Left ventricle myocardium inferior (tissue), 1 donor: ENCODE results near the gene LMO1. TPM values are rescaled to one million over a fixed set of nuclear protein-coding genes. Genes with fewer than 3 reads are reported as not detected.
A peak's percentile ranks its signal among the peaks of the same experiment; 100 is the strongest.

Experiments used
- DNase-seq: peaks from one replicate; pipeline ENCODE4 v3.0.0-alpha.2; 2020
- H3K27ac ChIP-seq: fragments of 200-600 bp; replicated peaks from 2 replicates; pipeline ENCODE4 v1.8.0; 2021
- H3K27me3 ChIP-seq: fragments of 200-600 bp; 2 replicates; pipeline ENCODE4 v1.8.0; 2021; ENCODE audit warnings: low read depth
- H3K36me3 ChIP-seq: fragments of 200-600 bp; 2 replicates; pipeline ENCODE4 v1.8.0; 2021
- H3K4me1 ChIP-seq: fragments of 200-600 bp; 2 replicates; pipeline ENCODE4 v1.8.0; 2021
- H3K4me3 ChIP-seq: fragments of 200-600 bp; 2 replicates; pipeline ENCODE4 v1.8.0; 2021; ENCODE audit warnings: mild to moderate bottlenecking, moderate library complexity
- H3K9me3 ChIP-seq: fragments of 200-600 bp; replicated peaks from 2 replicates; pipeline ENCODE4 v1.8.0; 2021
- CTCF ChIP-seq: fragments of 200-600 bp; IDR thresholded peaks from 2 replicates; pipeline ENCODE4 v1.8.0; 2021; ENCODE audit warnings: antibody characterized with exemption, mild to moderate bottlenecking, borderline replicate concordance
- intact Hi-C: fragments of 100-400 bp; cut with micrococcal nuclease; formaldehyde crosslinking; loops from one replicate; pipeline ENCODE4 v1.11.0; 2022
- total RNA-seq: library from RNA; stranded (reverse); fragmentation: NEBNext Ultra II Directional; extraction: Animal tissue kit (Norgen Biotek cat#: 25700); gene quantifications from one replicate; pipeline ENCODE4 v1.2.1, GENCODE V29; 2021
- donor health status: DM: no; HTN: yes; CAD: no; lungs with severe emphysema.

LMO1 gene
- total RNA-seq, 1 donor from 2014 or later: 2.3 TPM

DNA sequence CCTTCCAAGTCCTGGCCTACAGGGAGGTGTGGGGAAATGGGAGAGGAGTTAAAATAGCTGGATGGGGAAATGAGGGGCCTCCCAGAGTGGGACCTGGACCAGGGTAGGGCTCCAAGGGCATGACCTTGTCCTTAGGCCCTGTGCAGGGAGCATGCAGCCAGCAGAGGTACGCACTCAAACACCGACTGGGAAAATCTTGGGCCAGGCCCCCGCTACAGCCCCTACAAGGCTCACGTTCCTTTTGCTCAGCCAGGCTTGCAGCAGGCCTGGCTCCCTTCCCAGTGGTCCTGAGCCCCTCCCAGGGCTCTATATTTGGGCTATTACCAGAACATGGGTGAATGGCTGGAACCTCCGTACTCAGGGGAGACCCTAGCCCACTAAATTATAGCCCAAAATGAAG lies 31.3 kb downstream of the LMO1 start:
- Histone ChIP-seq H3K27ac (no peak overlapping the region), H3K27me3 (peaks cover 7% of the 10 kb centered on the region), H3K36me3 (no peaks in the 10 kb centered on the region), H3K4me3 (no peak overlapping the region), H3K4me1 (peaks cover 13% of the 10 kb centered on the region), H3K9me3 (no peaks in the 10 kb centered on the region)
- DNase-seq: no peak
- TF ChIP-seq CTCF: no peak
- intact Hi-C loops: no loop called here

- intact Hi-C loops: no loop called here
- Histone ChIP-seq H3K27me3 (peaks cover 7% of the 10 kb centered on the region), H3K4me1 (peaks cover 13% of the 10 kb centered on the region), H3K4me3 (no peak overlapping the region), H3K27ac (no peak overlapping the region), H3K36me3 (no peaks in the 10 kb centered on the region), H3K9me3 (no peaks in the 10 kb centered on the region)
- DNase-seq: no peak
- TF ChIP-seq CTCF: no peak
Measured at GRCh38 chr11:8231979-8232378, 31.7 kb downstream of the LMO1 start.

GRCh38 chr11:8230921-8231847 lies 32.5 kb downstream of the LMO1 start:
- H3K9me3 ChIP-seq: no peaks in the 10 kb centered on the region
- no peak overlapping the region for H3K27ac ChIP-seq
- no peak for DNase-seq
- H3K4me1 ChIP-seq: peaks cover 13% of the 10 kb centered on the region
- no peak overlapping the region for H3K4me3 ChIP-seq
- no peaks in the 10 kb centered on the region for H3K36me3 ChIP-seq
- intact Hi-C loops: no loop called here
- peaks cover 7% of the 10 kb centered on the region for H3K27me3 ChIP-seq
- TF ChIP-seq CTCF: no peak

DNA sequence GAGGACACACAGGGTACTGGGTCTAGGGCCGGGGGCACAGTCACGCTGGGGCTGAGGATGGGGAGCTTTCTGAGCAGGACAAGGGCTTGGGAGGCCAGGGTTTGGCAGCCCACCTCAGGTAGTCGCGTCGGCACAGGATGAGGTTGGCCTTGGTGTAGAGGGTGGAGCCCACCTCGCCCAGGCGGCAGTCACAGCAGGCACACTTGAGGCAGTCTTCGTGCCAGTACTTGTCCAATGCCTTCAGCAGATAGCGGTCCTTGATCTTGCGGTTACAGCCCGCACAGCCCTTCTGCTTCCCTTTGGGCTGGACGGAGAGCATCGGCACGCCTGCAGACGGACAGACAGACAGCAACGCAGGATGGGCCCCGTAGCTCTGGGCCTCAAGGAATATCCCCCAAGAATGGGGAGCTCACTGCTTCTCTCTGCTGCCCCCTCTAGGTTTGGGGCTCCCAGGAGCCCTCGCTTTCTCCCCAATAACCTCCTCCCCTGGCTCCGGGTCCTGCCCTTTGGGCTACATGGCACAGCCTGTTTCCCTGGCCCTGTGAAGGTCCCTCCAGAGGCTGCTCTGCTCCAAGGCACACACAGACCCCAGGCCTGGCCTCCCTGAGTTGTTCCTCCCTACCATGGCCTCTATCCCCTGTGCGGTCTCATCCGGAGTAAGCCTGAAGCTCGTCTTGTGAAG lies 33.4 kb downstream of the LMO1 start:
- Histone ChIP-seq H3K4me1 (peaks cover 17% of the 10 kb centered on the region), H3K9me3 (no peaks in the 10 kb centered on the region), H3K27me3 (peaks cover 7% of the 10 kb centered on the region), H3K4me3 (no peak overlapping the region), H3K27ac (no peak overlapping the region), H3K36me3 (no peaks in the 10 kb centered on the region)
- intact Hi-C loops: no loop called here
- DNase-seq: no peak
- TF ChIP-seq CTCF: no peak

DNA sequence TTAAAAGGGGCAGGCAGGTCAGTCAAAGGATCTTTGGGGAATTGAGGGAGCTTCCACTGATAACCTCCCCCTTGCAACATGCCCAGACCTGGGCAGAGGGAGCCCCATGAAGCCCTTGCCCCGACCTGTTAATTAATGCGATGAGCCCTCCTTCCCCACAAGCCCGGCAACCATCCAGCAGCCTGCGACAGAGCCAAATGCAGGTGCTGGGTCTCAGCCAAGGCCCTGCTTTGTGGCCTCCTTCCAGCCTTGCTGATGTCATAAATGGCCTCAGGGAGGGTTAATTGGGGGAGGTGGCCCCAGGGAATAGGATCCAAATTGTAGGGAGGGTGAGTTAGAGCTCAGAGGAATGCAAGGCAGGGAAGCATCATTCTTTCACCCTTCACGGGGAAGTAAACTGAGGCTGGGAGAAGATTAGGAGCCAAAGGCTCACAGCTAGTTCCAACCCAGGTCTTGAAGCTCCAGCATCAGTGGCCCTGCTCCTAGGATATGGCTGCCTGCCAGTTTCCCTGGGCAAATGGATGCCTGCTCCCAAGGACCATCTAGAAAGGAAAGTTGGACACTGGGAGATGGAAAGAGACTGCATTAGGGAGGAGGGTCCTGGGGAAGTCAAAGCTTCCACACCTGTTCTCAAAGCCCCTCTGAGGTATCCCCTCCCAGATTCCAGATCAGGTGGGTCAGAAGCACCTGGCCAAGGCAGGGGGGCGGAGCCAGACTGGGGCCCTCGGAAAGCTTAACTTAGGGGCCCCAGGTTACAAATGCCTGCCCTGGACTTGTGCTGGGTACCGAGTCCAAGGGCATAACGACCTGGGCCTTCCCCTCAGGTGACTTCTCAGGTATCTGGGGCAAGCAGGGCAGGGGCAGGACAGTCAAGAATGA lies 34.1 kb downstream of the LMO1 start:
- peak; percentile 38 for DNase-seq
- no peak overlapping the region for H3K27ac ChIP-seq
- H3K9me3 ChIP-seq: no peaks in the 10 kb centered on the region
- H3K4me1 ChIP-seq: peaks cover 17% of the 10 kb centered on the region
- no peak for TF ChIP-seq CTCF
- H3K36me3 ChIP-seq: no peaks in the 10 kb centered on the region
- intact Hi-C loops: no loop called here
- peaks cover 7% of the 10 kb centered on the region for H3K27me3 ChIP-seq
- no peak overlapping the region for H3K4me3 ChIP-seq
